DMS53 treated with DMSO at 0.1 percent for 48 hours (cell line): ENCODE measurements around the gene KLHDC1.
"Not testable (repeated sequence)": the region's sequence is repeated elsewhere in the genome, so short reads cannot be mapped to it uniquely, and the experiment has no call there.

Source experiments
- DNase-seq: peaks from one replicate; lab custom pipeline; 2025; ENCODE audit not compliant: unreplicated experiment; lab: John Stamatoyannopoulos, UW

The KLHDC1 gene, protein sequence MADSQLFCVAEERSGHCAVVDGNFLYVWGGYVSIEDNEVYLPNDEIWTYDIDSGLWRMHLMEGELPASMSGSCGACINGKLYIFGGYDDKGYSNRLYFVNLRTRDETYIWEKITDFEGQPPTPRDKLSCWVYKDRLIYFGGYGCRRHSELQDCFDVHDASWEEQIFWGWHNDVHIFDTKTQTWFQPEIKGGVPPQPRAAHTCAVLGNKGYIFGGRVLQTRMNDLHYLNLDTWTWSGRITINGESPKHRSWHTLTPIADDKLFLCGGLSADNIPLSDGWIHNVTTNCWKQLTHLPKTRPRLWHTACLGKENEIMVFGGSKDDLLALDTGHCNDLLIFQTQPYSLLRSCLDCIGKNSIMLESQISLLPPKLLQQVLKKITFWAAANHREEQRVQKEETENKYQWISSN

GRCh38 chr14:49692811-49693734, at the start of gene KLHDC1:
KLHDC1 (plus strand) TSS chr14:49693120; CDS start chr14:49693195, 75 bp downstream.
- peak; percentile 75 for DNase-seq

DNA sequence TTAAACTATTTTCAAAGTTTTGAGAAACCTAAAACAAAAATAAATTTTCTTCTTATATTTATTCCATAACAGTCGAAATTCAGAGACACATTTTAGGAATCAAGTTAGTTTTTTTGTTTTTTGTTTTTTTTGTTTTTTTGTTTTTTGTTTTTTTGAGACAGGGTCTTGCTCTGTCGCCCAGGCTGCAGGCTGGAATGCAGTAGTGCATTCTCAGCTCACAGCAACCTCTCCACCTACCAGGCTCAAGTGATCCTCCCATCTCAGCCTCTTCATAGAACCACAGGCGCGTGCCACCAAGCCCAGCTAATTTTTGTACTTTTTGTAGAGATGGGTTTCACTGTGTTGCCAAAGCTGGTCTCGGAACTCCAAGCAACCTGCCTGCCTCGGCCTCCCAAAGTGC, 39.4 kb upstream of the KLHDC1 start:
- no peak for DNase-seq

GRCh38 chr14:49654511-49654910, 38.4 kb upstream of the KLHDC1 start:
- DNase-seq = no peak

- not testable (repeated sequence) for DNase-seq
Observed at GRCh38 chr14:49657500-49657899, 35.4 kb upstream of the KLHDC1 start.

DNA sequence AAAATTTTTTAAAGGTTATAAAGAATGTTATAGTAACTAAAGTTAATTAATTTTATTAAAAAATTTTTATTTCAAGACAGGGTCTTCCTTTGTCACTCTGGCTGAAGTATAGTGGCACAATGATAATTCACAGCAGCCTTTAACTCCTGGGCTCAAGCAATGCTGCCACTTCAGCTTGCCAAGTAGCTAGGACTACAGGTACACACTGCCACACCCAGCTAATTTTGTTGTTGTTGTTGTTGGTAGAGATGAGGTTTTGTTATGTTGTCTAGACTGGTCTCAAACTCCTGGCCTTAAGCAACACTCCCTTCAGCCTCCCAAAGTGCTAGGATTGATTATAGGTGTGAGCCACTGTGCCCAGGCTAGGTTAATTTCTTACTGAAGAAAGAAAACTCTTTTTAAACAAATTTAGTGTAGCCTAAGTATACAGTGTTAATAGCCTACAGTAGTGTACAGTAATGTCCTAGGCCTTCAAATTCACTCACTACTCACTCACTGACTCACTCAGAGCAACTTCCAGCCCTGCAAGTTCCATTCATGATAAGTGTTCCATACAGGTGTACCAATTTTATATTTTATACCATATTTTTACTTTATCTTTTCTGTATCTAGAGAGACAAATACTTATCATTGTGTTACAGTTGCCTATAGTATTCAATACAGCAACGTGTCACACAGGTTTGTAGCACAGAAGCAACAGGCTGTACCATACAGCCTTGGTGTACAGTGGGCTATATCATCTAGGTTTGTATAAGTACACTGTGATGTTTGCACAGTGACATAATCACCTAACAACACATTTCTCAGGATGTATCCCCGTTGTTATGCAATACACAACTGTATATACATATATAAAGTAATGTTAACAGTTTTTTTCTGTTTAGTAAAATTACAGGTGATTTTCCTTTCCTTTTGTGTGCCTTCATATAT, 33.1 kb upstream of the KLHDC1 start:
- DNase-seq = peak; percentile 23

DNA sequence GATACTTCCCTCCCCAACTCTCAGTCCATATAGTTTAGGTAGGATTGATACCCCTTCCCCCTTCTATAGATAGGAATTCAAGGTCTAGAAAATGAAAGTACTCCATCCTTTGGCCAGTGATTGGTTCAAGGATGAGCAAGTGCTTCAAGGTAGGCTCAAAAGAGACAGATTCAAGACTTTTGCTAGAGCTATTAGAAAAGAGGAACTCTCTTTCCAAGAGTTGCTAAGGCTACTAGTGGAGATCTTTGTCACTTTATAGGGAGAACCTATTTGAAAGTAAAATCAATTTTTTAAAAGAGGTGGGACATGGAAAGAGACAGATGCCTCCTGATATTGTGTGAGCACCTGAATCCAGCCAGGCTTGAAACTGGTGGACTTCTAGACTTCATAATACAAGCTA, 22.4 kb upstream of the KLHDC1 start:
- no peak for DNase-seq

- DNase-seq = no peak
Observed at GRCh38 chr14:49673586-49673985, 19.3 kb upstream of the KLHDC1 start.

DNA sequence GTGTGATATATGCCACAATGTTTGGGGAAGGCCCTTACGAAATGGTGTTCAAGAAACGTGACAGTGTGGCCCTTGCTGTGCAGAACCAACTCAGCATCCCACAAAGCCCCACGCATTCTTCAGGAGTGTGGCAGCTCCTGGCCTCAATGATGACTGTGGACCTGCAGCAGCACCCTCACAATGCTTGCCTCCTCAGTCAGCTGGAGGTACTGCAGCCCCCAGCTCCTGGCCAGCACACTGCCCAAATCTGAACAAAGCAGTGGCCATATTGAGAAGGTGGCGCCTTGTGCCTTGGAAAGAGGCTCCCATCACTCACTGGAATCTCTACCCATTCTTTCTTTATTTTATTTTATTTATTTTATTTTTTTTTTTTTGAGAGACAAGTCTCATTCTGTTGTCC, 15.3 kb upstream of the KLHDC1 start:
- DNase-seq = no peak

DNA sequence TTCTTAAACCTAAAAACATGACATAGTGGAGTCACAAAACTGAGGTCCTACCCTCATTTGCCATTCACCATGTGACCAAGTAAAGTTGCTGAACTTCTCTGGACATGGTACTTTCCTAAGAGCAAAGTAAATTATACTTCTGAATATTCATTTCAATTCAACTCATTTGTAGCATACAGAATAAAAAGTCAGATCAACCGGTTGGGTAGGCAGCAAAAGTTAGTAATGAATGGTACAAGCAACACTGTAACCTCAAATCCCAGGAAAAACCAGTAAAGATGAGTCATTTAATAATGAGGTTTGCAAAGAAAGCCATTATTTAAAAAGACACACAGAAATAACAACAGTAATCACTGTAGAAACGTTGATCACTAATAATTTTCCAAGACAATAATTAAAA, 13.6 kb upstream of the KLHDC1 start:
- DNase-seq = no peak

DNA sequence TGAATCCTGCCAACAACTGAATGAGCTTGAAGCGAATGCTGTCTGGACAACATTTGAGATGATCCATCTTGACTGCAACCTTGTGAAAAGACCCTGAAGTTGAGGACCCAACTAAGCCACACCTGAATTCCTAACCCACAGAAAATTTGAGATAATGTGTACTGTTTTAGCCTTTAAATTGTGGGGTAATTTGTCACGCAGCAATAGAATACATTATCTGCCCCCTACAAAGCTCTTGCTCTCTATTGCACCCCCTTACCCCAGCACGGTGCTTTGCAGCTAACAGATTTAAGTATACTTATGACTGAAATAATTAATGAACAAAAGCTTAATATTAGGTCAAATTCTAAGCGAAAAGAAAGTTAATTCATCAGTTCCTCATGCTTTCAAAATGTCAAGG, 6.5 kb upstream of the KLHDC1 start:
- DNase-seq = no peak

GRCh38 chr14:49687942-49688700, 4.8 kb upstream of the KLHDC1 start, which contains the start of gene POLE2:
POLE2 (minus strand) TSS chr14:49688214; CDS start chr14:49688203, 11 bp downstream.
- peak; percentile 53 for DNase-seq

GRCh38 chr14:49688701-49689030, 4.3 kb upstream of the KLHDC1 start:
- no peak for DNase-seq

GRCh38 chr14:49691031-49691430, 1.9 kb upstream of the KLHDC1 start:
- no peak for DNase-seq

DNA sequence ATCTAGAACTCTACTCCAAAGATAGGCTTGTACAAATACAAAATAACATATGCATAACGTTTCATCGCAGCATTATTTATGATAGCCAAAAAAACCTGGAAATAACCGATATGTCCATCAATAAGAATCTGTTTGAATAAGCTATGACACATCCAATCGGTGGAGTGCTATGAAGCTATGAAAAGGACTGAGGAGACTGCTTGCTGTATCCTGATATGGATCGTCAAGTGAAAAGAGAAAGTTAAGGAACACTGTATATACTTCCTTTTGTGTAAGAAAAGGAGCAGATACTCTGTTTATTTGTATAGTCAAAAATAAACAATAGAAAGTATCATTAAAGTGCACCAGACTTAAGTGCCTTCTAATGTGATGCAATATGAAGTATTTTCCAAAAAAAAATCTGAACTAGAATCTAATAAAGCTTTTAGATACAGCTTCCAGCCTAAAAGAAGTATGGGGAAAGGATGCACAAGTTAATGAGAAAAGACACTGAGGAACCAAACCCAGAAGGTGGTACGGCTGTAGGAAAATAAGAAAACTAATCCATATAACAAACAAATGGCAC, 645 bp upstream of the KLHDC1 start:
- no peak for DNase-seq

GRCh38 chr14:49693735-49694124, 810 bp downstream of the KLHDC1 start:
- not testable (repeated sequence) for DNase-seq

GRCh38 chr14:49702725-49703124, 9.8 kb downstream of the KLHDC1 start:
- DNase-seq = no peak

DNA sequence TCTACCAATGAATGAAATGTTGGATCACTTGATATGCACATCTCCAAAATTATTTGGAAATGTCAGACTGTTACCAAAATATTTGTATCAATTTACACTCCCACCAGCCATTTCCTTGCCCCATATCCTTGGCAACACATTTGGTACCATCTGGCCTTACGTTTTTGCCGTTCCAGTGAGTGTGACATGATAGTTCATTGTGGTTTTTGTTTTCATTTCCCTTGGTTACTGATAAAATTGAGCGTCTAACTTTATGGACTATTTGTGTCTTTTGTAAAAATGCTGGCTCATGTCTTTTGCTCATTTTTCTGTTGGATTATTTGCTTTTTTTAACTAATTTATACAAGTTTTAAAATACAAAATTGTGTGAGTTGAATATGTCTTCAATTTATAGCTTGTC, 11.0 kb downstream of the KLHDC1 start:
- DNase-seq = no peak

DNA sequence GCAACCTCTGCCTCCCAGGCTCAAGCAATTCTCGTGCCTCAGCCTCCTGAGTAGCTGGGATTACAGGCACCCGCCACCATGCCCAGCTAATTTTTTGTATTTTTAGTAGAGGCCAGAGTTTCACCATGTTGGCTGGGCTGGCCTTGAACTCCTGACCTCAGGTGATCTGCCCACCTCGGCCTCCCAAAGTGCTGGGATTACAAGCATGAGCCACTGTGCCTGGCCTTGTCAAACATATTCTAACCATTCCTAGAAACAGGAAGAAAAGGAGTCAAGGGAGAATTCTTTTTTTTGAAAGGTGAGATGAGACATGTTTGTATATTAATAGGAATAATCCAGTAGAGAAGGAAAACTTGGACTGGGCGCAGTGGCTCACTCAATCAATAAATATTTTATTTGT, 11.6 kb downstream of the KLHDC1 start:
- not testable (repeated sequence) for DNase-seq

- DNase-seq = not testable (repeated sequence)
Observed at GRCh38 chr14:49710993-49711392, 18.1 kb downstream of the KLHDC1 start.

- no peak for DNase-seq
Observed at GRCh38 chr14:49720744-49721143, 27.8 kb downstream of the KLHDC1 start.
